Activated CD8-positive, alpha-beta T cell treated with anti-CD3 and anti-CD28 coated beads for 36 hours (primary cell): Measurements from ENCODE around the gene MICB. TPM values are rescaled to one million over a fixed set of nuclear protein-coding genes. Genes with fewer than 3 reads are reported as not detected.

Source experiments
- ATAC-seq: fragments of 200-7000 bp; cut with Tn5 transposase; one replicate; pipeline ENCODE4 v1.10.0; 2021; ENCODE audit warnings: mild to moderate bottlenecking, moderate library complexity
- CTCF ChIA-PET: fragments of 350-600 bp; sonication (Branson Sonifier 250); formaldehyde crosslinking; loops from one replicate; lab custom pipeline; 2021; ENCODE audit warnings: antibody characterized with exemption; lab: Charles Lee
- POLR2A ChIA-PET: fragments of 350-600 bp; sonication (Branson Sonifier 250); formaldehyde crosslinking; loops from one replicate; lab custom pipeline; 2021; ENCODE audit warnings: antibody characterized with exemption; lab: Charles Lee
- DNase-seq: peaks from one replicate; pipeline ENCODE4 v3.0.0-alpha.2; 2020
- H3K27ac Mint-ChIP-seq: one replicate; pipeline ENCODE4 v1.8.0; 2021; ENCODE audit warnings: mild to moderate bottlenecking, mixed read lengths
- H3K27me3 Mint-ChIP-seq: one replicate; pipeline ENCODE4 v1.8.0; 2021; ENCODE audit warnings: mixed read lengths
- H3K36me3 Mint-ChIP-seq: one replicate; pipeline ENCODE4 v1.8.0; 2021; ENCODE audit warnings: low read depth, mixed read lengths
- H3K4me1 Mint-ChIP-seq: one replicate; pipeline ENCODE4 v1.8.0; 2021; ENCODE audit warnings: low read depth, mixed read lengths
- H3K4me3 Mint-ChIP-seq: one replicate; pipeline ENCODE4 v1.8.0; 2021; ENCODE audit warnings: mild to moderate bottlenecking, moderate library complexity, mixed read lengths
- H3K9me3 Mint-ChIP-seq: one replicate; pipeline ENCODE4 v1.8.0; 2021; ENCODE audit warnings: mixed read lengths
- intact Hi-C: fragments of 100-400 bp; cut with micrococcal nuclease; formaldehyde crosslinking; loops from one replicate; pipeline ENCODE4 v1.10.0; 2022
- total RNA-seq, 2 experiments: library from RNA; stranded (reverse); gene quantifications; one replicate each; pipeline ENCODE4 v1.2.3, GENCODE V29; 2021
- TF ChIP-seq, protein P1 (sequence below): fragments of 200-600 bp; IDR thresholded peaks from one replicate; pipeline ENCODE4 v1.8.0; 2022; ENCODE audit warnings: antibody characterized with exemption, mild to moderate bottlenecking

The MICB gene
- total RNA-seq, 2 experiments from 2014 or later: 17.0 to 17.7 TPM

- peak within 1 kb of the TSS; percentile 80 for H3K4me3 Mint-ChIP-seq
- TF ChIP-seq, protein P1, sequence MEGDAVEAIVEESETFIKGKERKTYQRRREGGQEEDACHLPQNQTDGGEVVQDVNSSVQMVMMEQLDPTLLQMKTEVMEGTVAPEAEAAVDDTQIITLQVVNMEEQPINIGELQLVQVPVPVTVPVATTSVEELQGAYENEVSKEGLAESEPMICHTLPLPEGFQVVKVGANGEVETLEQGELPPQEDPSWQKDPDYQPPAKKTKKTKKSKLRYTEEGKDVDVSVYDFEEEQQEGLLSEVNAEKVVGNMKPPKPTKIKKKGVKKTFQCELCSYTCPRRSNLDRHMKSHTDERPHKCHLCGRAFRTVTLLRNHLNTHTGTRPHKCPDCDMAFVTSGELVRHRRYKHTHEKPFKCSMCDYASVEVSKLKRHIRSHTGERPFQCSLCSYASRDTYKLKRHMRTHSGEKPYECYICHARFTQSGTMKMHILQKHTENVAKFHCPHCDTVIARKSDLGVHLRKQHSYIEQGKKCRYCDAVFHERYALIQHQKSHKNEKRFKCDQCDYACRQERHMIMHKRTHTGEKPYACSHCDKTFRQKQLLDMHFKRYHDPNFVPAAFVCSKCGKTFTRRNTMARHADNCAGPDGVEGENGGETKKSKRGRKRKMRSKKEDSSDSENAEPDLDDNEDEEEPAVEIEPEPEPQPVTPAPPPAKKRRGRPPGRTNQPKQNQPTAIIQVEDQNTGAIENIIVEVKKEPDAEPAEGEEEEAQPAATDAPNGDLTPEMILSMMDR: peak; percentile 96
- H3K36me3 Mint-ChIP-seq: peaks cover 19% of the 10 kb centered on the region
- POLR2A ChIA-PET: interaction anchor here (0.9 to 5.0 kb wide), 11 partner anchors 30 to 76 kb away, joined by 3 to 57 read pairs (median 4); partner anchors contain the start of genes LST1, LTB, MICB and NCR3
- ATAC-seq (peak; percentile 75), DNase-seq (peak; percentile 95)
- H3K27me3 Mint-ChIP-seq: no peaks in the 10 kb centered on the region
- H3K4me1 Mint-ChIP-seq: peaks cover 38% of the 10 kb centered on the region
- CTCF ChIA-PET: interaction anchor here (0.5 to 56.2 kb wide), 17 partner anchors 10 to 192 kb away, joined by 3 to 2542 read pairs (median 3); partner anchors contain the start of genes APOM, BAG6, LST1 and LTA
- no peaks in the 10 kb centered on the region for H3K9me3 Mint-ChIP-seq
- peak within 1 kb of the TSS; percentile 80 for H3K27ac Mint-ChIP-seq
- intact Hi-C loops: loop anchor here (5.0 to 10.0 kb wide), 3 partner anchors 36 to 188 kb away; partner anchors contain the start of genes C6orf47, CLIC1, CSNK2B and GPANK1
Measured at GRCh38 chr6:31546339-31546957, 48.5 kb downstream of the MICB start, which contains the start of gene ATP6V1G2. TSS of gene ATP6V1G2 (minus strand) at chr6:31546608. CDS start at chr6:31546559, 49 bp downstream.

GRCh38 chr6:31546958-31547726 lies 49.2 kb downstream of the MICB start, which contains the start of gene NFKBIL1:
TSS of gene NFKBIL1 (plus strand) at chr6:31547608. CDS start at chr6:31547695, 87 bp downstream.
- Mint-ChIP-seq H3K27ac (peak within 1 kb of the TSS; percentile 80), H3K4me3 (peak within 1 kb of the TSS; percentile 80), H3K36me3 (peaks cover 20% of the 10 kb centered on the region), H3K9me3 (no peaks in the 10 kb centered on the region), H3K4me1 (peaks cover 40% of the 10 kb centered on the region), H3K27me3 (no peaks in the 10 kb centered on the region)
- TF ChIP-seq, protein P1: peak; percentile 64
- intact Hi-C loops: loop anchor here (1.0 to 10.0 kb wide), 4 partner anchors 35 to 188 kb away; partner anchors contain the start of genes C6orf47, CLIC1, CSNK2B and GPANK1
- POLR2A ChIA-PET: interaction anchor here (0.9 to 5.0 kb wide), 13 partner anchors 12 to 55 kb away, joined by 3 to 57 read pairs (median 4); partner anchors contain the start of genes LST1, LTB, MICB and NCR3
- peak; percentile 85 for ATAC-seq
- CTCF ChIA-PET: interaction anchor here (1.0 to 56.2 kb wide), 7 partner anchors 16 to 191 kb away, joined by 3 to 2542 read pairs (median 4); partner anchors contain the start of genes BAG6, LST1, LTB and MICB
- peak; percentile 97 for DNase-seq

GRCh38 chr6:31547727-31548543 lies 50.0 kb downstream of the MICB start:
- POLR2A ChIA-PET: interaction anchor here (0.6 to 5.0 kb wide), 11 partner anchors 12 to 147 kb away, joined by 3 to 57 read pairs (median 3); partner anchors contain the start of genes LST1, LTB and TNF
- Mint-ChIP-seq H3K27me3 (no peaks in the 10 kb centered on the region), H3K4me3 (peak overlapping the region; percentile 80), H3K36me3 (peaks cover 18% of the 10 kb centered on the region), H3K4me1 (peaks cover 40% of the 10 kb centered on the region), H3K27ac (peak overlapping the region; percentile 80), H3K9me3 (no peaks in the 10 kb centered on the region)
- ATAC-seq: no peak
- DNase-seq: no peak
- intact Hi-C loops: loop anchor here (1.0 to 10.0 kb wide), 4 partner anchors 34 to 187 kb away; partner anchors contain the start of genes C6orf47, CLIC1, CSNK2B and GPANK1
- CTCF ChIA-PET: interaction anchor here (0.7 to 56.2 kb wide), 7 partner anchors 12 to 74 kb away, joined by 3 to 2542 read pairs (median 4); partner anchors contain the start of genes LST1, LTB, NCR3 and TNF
- TF ChIP-seq, protein P1: no peak

GRCh38 chr6:31548544-31548873 lies 50.6 kb downstream of the MICB start:
- TF ChIP-seq, protein P1: no peak
- POLR2A ChIA-PET: interaction anchor here (0.6 to 5.0 kb wide), 9 partner anchors 13 to 147 kb away, joined by 3 to 57 read pairs (median 5); partner anchors contain the start of genes LST1, LTB and TNF
- ATAC-seq (no peak), DNase-seq (no peak)
- peak overlapping the region; percentile 80 for H3K27ac Mint-ChIP-seq
- H3K4me3 Mint-ChIP-seq: peak overlapping the region; percentile 80
- intact Hi-C loops: loop anchor here (5.0 to 10.0 kb wide), 3 partner anchors 34 to 186 kb away; partner anchors contain the start of genes C6orf47, CLIC1, CSNK2B and GPANK1
- no peaks in the 10 kb centered on the region for H3K9me3 Mint-ChIP-seq
- no peaks in the 10 kb centered on the region for H3K27me3 Mint-ChIP-seq
- peaks cover 39% of the 10 kb centered on the region for H3K4me1 Mint-ChIP-seq
- H3K36me3 Mint-ChIP-seq: peaks cover 21% of the 10 kb centered on the region
- CTCF ChIA-PET: interaction anchor here (0.7 to 56.2 kb wide), 6 partner anchors 11 to 74 kb away, joined by 3 to 2542 read pairs (median 4); partner anchors contain the start of genes LST1, LTB, NCR3 and TNF
